D341Med (cell line): ENCODE data around the gene FKBP15.
A peak's percentile ranks its signal among the peaks of the same experiment; 100 is the strongest.
"Not testable (repeated sequence)": the region's sequence is repeated elsewhere in the genome, so short reads cannot be mapped to it uniquely, and the experiment has no call there.

Experiments used
- DNase-seq: peaks from one replicate; pipeline ENCODE4 v3.0.0; 2012; ENCODE audit warnings: low spot score

Gene FKBP15

GRCh38 chr9:113221003-113221799 lies at the start of gene FKBP15, which contains the start of gene SLC31A1:
FKBP15 (minus strand) TSS chr9:113221277; CDS start chr9:113221243, 34 bp downstream.
SLC31A1 (plus strand) TSS chr9:113221544; CDS start chr9:113256149, 34,605 bp downstream.
- DNase-seq = peak; percentile 98

GRCh38 chr9:113269871-113270270 lies 48.8 kb upstream of the FKBP15 start:
- peak; percentile 39 for DNase-seq

GRCh38 chr9:113269355-113269754 lies 48.3 kb upstream of the FKBP15 start:
- DNase-seq = no peak

GRCh38 chr9:113267911-113268566 lies 47.0 kb upstream of the FKBP15 start:
- DNase-seq = no peak

- DNase-seq = no peak
Measured at GRCh38 chr9:113266174-113266573, 45.1 kb upstream of the FKBP15 start.

GRCh38 chr9:113261917-113262671 lies 41.0 kb upstream of the FKBP15 start:
- DNase-seq = no peak

GRCh38 chr9:113258282-113258681 lies 37.2 kb upstream of the FKBP15 start:
- DNase-seq = no peak

- no peak for DNase-seq
Measured at GRCh38 chr9:113257863-113258262, 36.8 kb upstream of the FKBP15 start.

GRCh38 chr9:113255438-113255837 lies 34.4 kb upstream of the FKBP15 start:
- no peak for DNase-seq

- no peak for DNase-seq
Measured at GRCh38 chr9:113254991-113255390, 33.9 kb upstream of the FKBP15 start.

GRCh38 chr9:113250807-113251206 lies 29.7 kb upstream of the FKBP15 start:
- DNase-seq = no peak

GRCh38 chr9:113249661-113250060 lies 28.6 kb upstream of the FKBP15 start:
- DNase-seq = not testable (repeated sequence)

- no peak for DNase-seq
Measured at GRCh38 chr9:113247640-113248039, 26.6 kb upstream of the FKBP15 start.

GRCh38 chr9:113246928-113247327 lies 25.9 kb upstream of the FKBP15 start:
- DNase-seq = no peak

GRCh38 chr9:113245894-113246293 lies 24.8 kb upstream of the FKBP15 start:
- no peak for DNase-seq

GRCh38 chr9:113244556-113244955 lies 23.5 kb upstream of the FKBP15 start:
- DNase-seq = no peak

- no peak for DNase-seq
Measured at GRCh38 chr9:113241161-113241560, 20.1 kb upstream of the FKBP15 start.

GRCh38 chr9:113238859-113239232 lies 17.8 kb upstream of the FKBP15 start:
- DNase-seq = no peak

GRCh38 chr9:113238202-113238858 lies 17.3 kb upstream of the FKBP15 start:
- DNase-seq = no peak

GRCh38 chr9:113237026-113237425 lies 15.9 kb upstream of the FKBP15 start:
- no peak for DNase-seq

- DNase-seq = not testable (repeated sequence)
Measured at GRCh38 chr9:113235701-113236255, 14.7 kb upstream of the FKBP15 start.

GRCh38 chr9:113231701-113232100 lies 10.6 kb upstream of the FKBP15 start:
- no peak for DNase-seq
